ENCODE results near the gene PCDHA11.
A peak's percentile ranks its signal among the peaks of the same experiment; 100 is the strongest.

- TF ChIP-seq, protein P1, sequence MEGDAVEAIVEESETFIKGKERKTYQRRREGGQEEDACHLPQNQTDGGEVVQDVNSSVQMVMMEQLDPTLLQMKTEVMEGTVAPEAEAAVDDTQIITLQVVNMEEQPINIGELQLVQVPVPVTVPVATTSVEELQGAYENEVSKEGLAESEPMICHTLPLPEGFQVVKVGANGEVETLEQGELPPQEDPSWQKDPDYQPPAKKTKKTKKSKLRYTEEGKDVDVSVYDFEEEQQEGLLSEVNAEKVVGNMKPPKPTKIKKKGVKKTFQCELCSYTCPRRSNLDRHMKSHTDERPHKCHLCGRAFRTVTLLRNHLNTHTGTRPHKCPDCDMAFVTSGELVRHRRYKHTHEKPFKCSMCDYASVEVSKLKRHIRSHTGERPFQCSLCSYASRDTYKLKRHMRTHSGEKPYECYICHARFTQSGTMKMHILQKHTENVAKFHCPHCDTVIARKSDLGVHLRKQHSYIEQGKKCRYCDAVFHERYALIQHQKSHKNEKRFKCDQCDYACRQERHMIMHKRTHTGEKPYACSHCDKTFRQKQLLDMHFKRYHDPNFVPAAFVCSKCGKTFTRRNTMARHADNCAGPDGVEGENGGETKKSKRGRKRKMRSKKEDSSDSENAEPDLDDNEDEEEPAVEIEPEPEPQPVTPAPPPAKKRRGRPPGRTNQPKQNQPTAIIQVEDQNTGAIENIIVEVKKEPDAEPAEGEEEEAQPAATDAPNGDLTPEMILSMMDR (IDR thresholded peaks at IDR 0.05) = peak; percentile 12 to 34 (median 28)
- TF ChIP-seq POLR2A (IDR thresholded peaks at IDR 0.05) = no peak
These were observed 13.8 kb downstream of the PCDHA11 start for GRCh38 chr5:140882591-140882899.
